Thyroid gland (tissue), 4 donors: ENCODE results near the gene INTS15.

Experiments
- POLR2A ChIP-seq, 2 donors: fragments of 450-650 bp; IDR thresholded peaks; one replicate each; pipeline ENCODE4 v1.6.1; 2017; ENCODE audit warnings: antibody characterized with exemption in 2 of 2, mild to moderate bottlenecking in 2 of 2, moderate library complexity in 1 of 2
- TF ChIP-seq, protein P1 (sequence below), 6 experiments: fragments of 200-600 bp in 3 of 6; fragments of 450-650 bp in 3 of 6; sonication (generic) in 3 of 6; IDR thresholded peaks; one replicate each; pipeline ENCODE4 v1.5.1; 2016 to 2019; ENCODE audit warnings: antibody characterized with exemption in 6 of 6, mild to moderate bottlenecking in 2 of 6, inconsistent platforms in 1 of 6, moderate library complexity in 1 of 6

DNA sequence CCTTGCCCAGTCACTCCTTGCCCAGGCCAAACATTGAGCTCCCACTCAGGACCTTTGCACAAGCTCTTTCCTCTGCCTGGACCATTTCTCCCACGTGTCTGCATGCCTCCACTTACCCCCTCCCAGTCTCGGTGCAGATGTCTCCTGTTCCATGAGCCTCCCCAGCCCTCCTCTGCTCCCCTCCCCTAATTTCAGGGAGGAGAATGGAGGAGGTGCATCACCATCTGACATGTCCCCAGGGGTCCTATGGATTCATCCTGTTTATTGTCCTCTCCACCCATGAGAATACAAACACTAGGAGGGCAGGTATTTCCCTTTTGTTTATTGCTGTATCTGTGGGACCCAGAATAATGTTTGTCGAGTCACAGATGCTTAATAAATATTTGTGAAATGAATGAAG lies 29.9 kb upstream of the INTS15 start:
- no peak for TF ChIP-seq POLR2A (IDR thresholded peaks at IDR 0.05)
- TF ChIP-seq, protein P1, sequence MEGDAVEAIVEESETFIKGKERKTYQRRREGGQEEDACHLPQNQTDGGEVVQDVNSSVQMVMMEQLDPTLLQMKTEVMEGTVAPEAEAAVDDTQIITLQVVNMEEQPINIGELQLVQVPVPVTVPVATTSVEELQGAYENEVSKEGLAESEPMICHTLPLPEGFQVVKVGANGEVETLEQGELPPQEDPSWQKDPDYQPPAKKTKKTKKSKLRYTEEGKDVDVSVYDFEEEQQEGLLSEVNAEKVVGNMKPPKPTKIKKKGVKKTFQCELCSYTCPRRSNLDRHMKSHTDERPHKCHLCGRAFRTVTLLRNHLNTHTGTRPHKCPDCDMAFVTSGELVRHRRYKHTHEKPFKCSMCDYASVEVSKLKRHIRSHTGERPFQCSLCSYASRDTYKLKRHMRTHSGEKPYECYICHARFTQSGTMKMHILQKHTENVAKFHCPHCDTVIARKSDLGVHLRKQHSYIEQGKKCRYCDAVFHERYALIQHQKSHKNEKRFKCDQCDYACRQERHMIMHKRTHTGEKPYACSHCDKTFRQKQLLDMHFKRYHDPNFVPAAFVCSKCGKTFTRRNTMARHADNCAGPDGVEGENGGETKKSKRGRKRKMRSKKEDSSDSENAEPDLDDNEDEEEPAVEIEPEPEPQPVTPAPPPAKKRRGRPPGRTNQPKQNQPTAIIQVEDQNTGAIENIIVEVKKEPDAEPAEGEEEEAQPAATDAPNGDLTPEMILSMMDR (IDR thresholded peaks at IDR 0.05), result no peak
